Keratinocyte (primary cell): ENCODE data around the gene ITGAE.

ENCODE experiments used
- EZH2 ChIP-seq: IDR thresholded peaks from one replicate; pipeline ENCODE4 v1.6.1; 2012; ENCODE audit warnings: inconsistent platforms, mild to moderate bottlenecking, low read length, moderate library complexity
- TF ChIP-seq, protein P1 (sequence below), 3 experiments: IDR thresholded peaks in 1 of 3; conservative IDR thresholded peaks in 1 of 3; optimal IDR thresholded peaks in 1 of 3; 2 replicates in 2 of 3; 3 replicates in 1 of 3; pipeline versions ENCODE3 to v1.5.1; 2011; ENCODE audit warnings: low read length in 3 of 3, mild to moderate bottlenecking in 3 of 3, moderate library complexity in 2 of 3, control low read depth in 1 of 3, inconsistent platforms in 1 of 3; ENCODE audit not compliant: insufficient read depth in 2 of 3; ENCODE audit errors: extremely low read depth in 1 of 3

GRCh38 chr17:3679531-3680126 lies 121.4 kb downstream of the ITGAE start:
- no peak for TF ChIP-seq EZH2
- TF ChIP-seq, protein P1, sequence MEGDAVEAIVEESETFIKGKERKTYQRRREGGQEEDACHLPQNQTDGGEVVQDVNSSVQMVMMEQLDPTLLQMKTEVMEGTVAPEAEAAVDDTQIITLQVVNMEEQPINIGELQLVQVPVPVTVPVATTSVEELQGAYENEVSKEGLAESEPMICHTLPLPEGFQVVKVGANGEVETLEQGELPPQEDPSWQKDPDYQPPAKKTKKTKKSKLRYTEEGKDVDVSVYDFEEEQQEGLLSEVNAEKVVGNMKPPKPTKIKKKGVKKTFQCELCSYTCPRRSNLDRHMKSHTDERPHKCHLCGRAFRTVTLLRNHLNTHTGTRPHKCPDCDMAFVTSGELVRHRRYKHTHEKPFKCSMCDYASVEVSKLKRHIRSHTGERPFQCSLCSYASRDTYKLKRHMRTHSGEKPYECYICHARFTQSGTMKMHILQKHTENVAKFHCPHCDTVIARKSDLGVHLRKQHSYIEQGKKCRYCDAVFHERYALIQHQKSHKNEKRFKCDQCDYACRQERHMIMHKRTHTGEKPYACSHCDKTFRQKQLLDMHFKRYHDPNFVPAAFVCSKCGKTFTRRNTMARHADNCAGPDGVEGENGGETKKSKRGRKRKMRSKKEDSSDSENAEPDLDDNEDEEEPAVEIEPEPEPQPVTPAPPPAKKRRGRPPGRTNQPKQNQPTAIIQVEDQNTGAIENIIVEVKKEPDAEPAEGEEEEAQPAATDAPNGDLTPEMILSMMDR (optimal IDR thresholded peaks at IDR 0.05 in 1 of 3, IDR thresholded peaks at IDR 0.05 in 1 of 3, conservative IDR thresholded peaks at IDR 0.05 in 1 of 3; ENCODE audit: extremely low read depth in 1 of 3, insufficient read depth in 2 of 3, low read length in 3 of 3) = no peak
